Calu3 (cell line): ENCODE data around the gene CHID1. TPM values are rescaled to one million over a fixed set of nuclear protein-coding genes. Genes with fewer than 3 reads are reported as not detected.

ENCODE experiments used
- BruUV-seq: library from RNA; stranded (reverse); fragments of 400-500 nt; replicated peaks from 2 replicates; lab custom pipeline; 2021; lab: Mats Ljungman, UMichigan
- CTCF ChIA-PET: fragments of 300-600 bp; sonication (Branson Sonifier 250); formaldehyde crosslinking; loops from one replicate; lab custom pipeline; 2022; ENCODE audit warnings: antibody characterized with exemption; lab: Charles Lee
- DNase-seq: peaks from one replicate; pipeline ENCODE4 v3.0.0; 2022
- H3K27ac Mint-ChIP-seq: one replicate; pipeline ENCODE4 v1.8.0; 2022; ENCODE audit warnings: mixed read lengths; ENCODE audit not compliant: unreplicated experiment
- H3K27me3 Mint-ChIP-seq: one replicate; pipeline ENCODE4 v1.8.0; 2022; ENCODE audit warnings: mixed read lengths; ENCODE audit not compliant: unreplicated experiment
- H3K36me3 Mint-ChIP-seq: one replicate; pipeline ENCODE4 v1.8.0; 2022; ENCODE audit warnings: mild to moderate bottlenecking, moderate library complexity, mixed read lengths; ENCODE audit not compliant: insufficient read depth, unreplicated experiment
- H3K4me1 Mint-ChIP-seq: one replicate; pipeline ENCODE4 v1.8.0; 2022; ENCODE audit warnings: mild to moderate bottlenecking, low read depth, mixed read lengths; ENCODE audit not compliant: unreplicated experiment
- H3K4me3 Mint-ChIP-seq: one replicate; pipeline ENCODE4 v1.8.0; 2022; ENCODE audit warnings: mild to moderate bottlenecking, low read depth, moderate library complexity, mixed read lengths; ENCODE audit not compliant: unreplicated experiment
- H3K9me3 Mint-ChIP-seq: one replicate; pipeline ENCODE4 v1.8.0; 2022; ENCODE audit warnings: low read depth, mixed read lengths; ENCODE audit not compliant: unreplicated experiment
- CTCF ChIP-seq: fragments of 200-600 bp; IDR thresholded peaks from one replicate; pipeline ENCODE4 v1.8.0; 2022; ENCODE audit warnings: antibody characterized with exemption; ENCODE audit not compliant: unreplicated experiment
- intact Hi-C: fragments of 100-400 bp; cut with micrococcal nuclease; formaldehyde crosslinking; loops from one replicate; pipeline ENCODE4 v1.10.0; 2022; ENCODE audit not compliant: unreplicated experiment
- total RNA-seq: library from RNA; stranded (reverse); gene quantifications from 2 replicates; pipeline ENCODE4 v1.2.3, GENCODE V29; 2022

CHID1 gene
- total RNA-seq, 1 experiment from 2014 or later: 134 TPM

- no peak overlapping the region for H3K4me3 Mint-ChIP-seq
- no TSS peak for BruUV-seq
- H3K27me3 Mint-ChIP-seq: no peaks in the 10 kb centered on the region
- H3K27ac Mint-ChIP-seq: no peak overlapping the region
- H3K9me3 Mint-ChIP-seq: no peaks in the 10 kb centered on the region
- no peak for TF ChIP-seq CTCF
- H3K4me1 Mint-ChIP-seq: no peaks in the 10 kb centered on the region
- CTCF ChIA-PET: no interaction called here
- intact Hi-C loops: no loop called here
- H3K36me3 Mint-ChIP-seq: peaks cover 19% of the 10 kb centered on the region
- no peak for DNase-seq
These were observed 4.7 kb downstream of the CHID1 start for GRCh38 chr11:905952-906351.

DNA sequence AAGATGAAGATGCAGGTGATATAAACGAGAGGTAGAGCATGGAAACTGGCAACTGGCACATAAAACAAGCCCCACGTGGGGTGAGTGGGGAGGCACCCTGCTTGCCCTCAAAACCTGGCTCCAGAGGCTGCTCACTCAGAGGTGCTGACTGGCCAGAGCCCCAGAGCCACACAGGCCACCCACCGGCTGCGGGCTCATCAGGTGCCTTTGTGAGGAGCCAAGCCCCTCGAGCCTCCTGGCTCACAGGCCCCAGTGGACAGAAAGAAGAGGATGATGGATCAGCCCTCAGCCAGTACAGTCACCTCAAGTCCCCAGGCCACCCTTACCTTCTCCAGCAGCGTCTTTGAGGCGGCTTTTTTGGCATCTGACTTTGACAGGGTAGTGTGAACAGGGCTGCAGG is 6.2 kb downstream of the CHID1 start:
- H3K4me3 Mint-ChIP-seq: no peak overlapping the region
- no peak for DNase-seq
- H3K27me3 Mint-ChIP-seq: no peaks in the 10 kb centered on the region
- intact Hi-C loops: no loop called here
- H3K36me3 Mint-ChIP-seq: peaks cover 15% of the 10 kb centered on the region
- CTCF ChIA-PET: no interaction called here
- no peaks in the 10 kb centered on the region for H3K9me3 Mint-ChIP-seq
- no peaks in the 10 kb centered on the region for H3K4me1 Mint-ChIP-seq
- no peak for TF ChIP-seq CTCF
- BruUV-seq: no TSS peak
- no peak overlapping the region for H3K27ac Mint-ChIP-seq

- Mint-ChIP-seq H3K36me3 (peaks cover 24% of the 10 kb centered on the region), H3K4me3 (no peak overlapping the region), H3K4me1 (no peaks in the 10 kb centered on the region), H3K9me3 (no peaks in the 10 kb centered on the region), H3K27me3 (no peaks in the 10 kb centered on the region), H3K27ac (no peak overlapping the region)
- CTCF ChIA-PET: no interaction called here
- BruUV-seq: no TSS peak
- no peak for DNase-seq
- intact Hi-C loops: no loop called here
- no peak for TF ChIP-seq CTCF
These were observed 9.1 kb downstream of the CHID1 start for GRCh38 chr11:901452-902061.

GRCh38 chr11:900545-900944 is 10.1 kb downstream of the CHID1 start:
- no peak for TF ChIP-seq CTCF
- no TSS peak for BruUV-seq
- H3K27me3 Mint-ChIP-seq: no peaks in the 10 kb centered on the region
- H3K27ac Mint-ChIP-seq: no peak overlapping the region
- no peaks in the 10 kb centered on the region for H3K4me1 Mint-ChIP-seq
- no peaks in the 10 kb centered on the region for H3K9me3 Mint-ChIP-seq
- H3K36me3 Mint-ChIP-seq: peaks cover 26% of the 10 kb centered on the region
- CTCF ChIA-PET: no interaction called here
- no peak overlapping the region for H3K4me3 Mint-ChIP-seq
- DNase-seq: no peak
- intact Hi-C loops: no loop called here
